Neutrophil (primary cell): Measurements from ENCODE around the gene BBOX1.
"Not testable (repeated sequence)": the region's sequence is repeated elsewhere in the genome, so short reads cannot be mapped to it uniquely, and the experiment has no call there.

Source experiments
- H3K27ac ChIP-seq: fragments of 200-600 bp; sonication (generic); 2 replicates; pipeline ENCODE4 v1.5.1; 2016; ENCODE audit warnings: mild to moderate bottlenecking, moderate library complexity
- H3K27me3 ChIP-seq: fragments of 200-600 bp; sonication (generic); 2 replicates; pipeline ENCODE4 v1.6.0; 2016; ENCODE audit warnings: mild to moderate bottlenecking
- H3K36me3 ChIP-seq: fragments of 200-600 bp; sonication (generic); 2 replicates; pipeline ENCODE4 v1.5.1; 2017
- H3K4me1 ChIP-seq, 2 experiments: fragments of 200-600 bp in 1 of 2; sonication (generic) in 1 of 2; 1 replicate in 1 of 2; 2 replicates in 1 of 2; pipeline versions ENCODE4 v1.5.1 to v1.6.1; 2013 to 2016; ENCODE audit warnings: low read depth in 1 of 2, low read length in 1 of 2, mild to moderate bottlenecking in 1 of 2, moderate library complexity in 1 of 2; ENCODE audit not compliant: control insufficient read depth in 1 of 2, insufficient read depth in 1 of 2
- H3K4me3 ChIP-seq, 2 experiments: fragments of 200-600 bp in 1 of 2; sonication (generic) in 1 of 2; 1 replicate in 1 of 2; 2 replicates in 1 of 2; pipeline ENCODE4 v1.5.1; 2013 to 2016; ENCODE audit warnings: low read depth in 1 of 2, low read length in 1 of 2, mild to moderate bottlenecking in 1 of 2, moderate library complexity in 1 of 2
- H3K9me3 ChIP-seq: fragments of 200-600 bp; sonication (generic); 2 replicates; pipeline ENCODE4 v1.5.1; 2016
- CTCF ChIP-seq: fragments of 200-600 bp; sonication (generic); IDR thresholded peaks from 2 replicates; pipeline ENCODE4 v1.5.1; 2016; ENCODE audit warnings: antibody characterized with exemption

BBOX1 gene

GRCh38 chr11:26997378-26997777 lies 43.2 kb upstream of the BBOX1 start:
- TF ChIP-seq CTCF: no peak
- Histone ChIP-seq H3K27ac (no peak overlapping the region), H3K4me3 (no peak overlapping the region), H3K36me3 (no peaks in the 10 kb centered on the region), H3K9me3 (no peaks in the 10 kb centered on the region), H3K27me3 (no peaks in the 10 kb centered on the region), H3K4me1 (no peaks in the 10 kb centered on the region)

GRCh38 chr11:27001136-27001730 lies 39.4 kb upstream of the BBOX1 start:
- not testable (repeated sequence) for H3K4me1 ChIP-seq, H3K27ac ChIP-seq, H3K4me3 ChIP-seq, H3K27me3 ChIP-seq, H3K36me3 ChIP-seq, H3K9me3 ChIP-seq

GRCh38 chr11:27002431-27002830 lies 38.2 kb upstream of the BBOX1 start:
- no peaks in the 10 kb centered on the region for H3K9me3 ChIP-seq
- H3K27me3 ChIP-seq: no peaks in the 10 kb centered on the region
- no peaks in the 10 kb centered on the region for H3K4me1 ChIP-seq
- no peak overlapping the region for H3K4me3 ChIP-seq
- H3K36me3 ChIP-seq: no peaks in the 10 kb centered on the region
- H3K27ac ChIP-seq: no peak overlapping the region
- no peak for TF ChIP-seq CTCF

GRCh38 chr11:27002838-27003237 lies 37.8 kb upstream of the BBOX1 start:
- no peak for TF ChIP-seq CTCF
- H3K4me1 ChIP-seq: no peaks in the 10 kb centered on the region

GRCh38 chr11:27004103-27004502 lies 36.5 kb upstream of the BBOX1 start:
- no peak overlapping the region for H3K27ac ChIP-seq
- no peaks in the 10 kb centered on the region for H3K36me3 ChIP-seq
- H3K4me1 ChIP-seq: no peaks in the 10 kb centered on the region
- TF ChIP-seq CTCF: no peak
- no peak overlapping the region for H3K4me3 ChIP-seq
- no peaks in the 10 kb centered on the region for H3K9me3 ChIP-seq
- H3K27me3 ChIP-seq: no peaks in the 10 kb centered on the region

More at GRCh38 chr11:27002838-27003237, 37.8 kb upstream of the BBOX1 start:
- H3K9me3 ChIP-seq: no peaks in the 10 kb centered on the region
- H3K4me3 ChIP-seq: no peak overlapping the region
- no peak overlapping the region for H3K27ac ChIP-seq
- no peaks in the 10 kb centered on the region for H3K36me3 ChIP-seq
- no peaks in the 10 kb centered on the region for H3K27me3 ChIP-seq

GRCh38 chr11:27008811-27009535 lies 31.6 kb upstream of the BBOX1 start:
- Histone ChIP-seq H3K4me1 (no peaks in the 10 kb centered on the region), H3K36me3 (no peaks in the 10 kb centered on the region), H3K9me3 (no peaks in the 10 kb centered on the region), H3K4me3 (no peak overlapping the region), H3K27ac (no peak overlapping the region), H3K27me3 (no peaks in the 10 kb centered on the region)
- TF ChIP-seq CTCF: no peak
